ENCODE results near the gene ASB7.

The ASB7 gene

DNA sequence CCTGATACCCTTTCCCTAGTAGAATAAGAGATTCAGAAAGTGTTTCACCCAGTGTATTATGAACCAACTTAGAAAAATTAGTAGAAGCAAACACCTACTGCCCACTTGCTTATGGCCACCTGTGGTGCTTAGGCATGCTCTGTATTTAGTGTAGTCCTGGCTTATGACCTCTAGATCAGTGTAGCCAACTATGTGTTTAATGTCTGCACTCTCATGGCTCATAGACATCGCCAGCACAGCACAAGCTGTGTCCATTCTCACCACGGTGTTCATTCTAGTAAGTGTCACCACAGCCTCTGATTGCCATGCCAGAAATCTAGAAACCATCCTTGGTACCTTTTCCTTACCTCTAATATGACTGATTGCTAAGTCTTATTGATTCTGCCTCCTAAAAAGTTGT lies 14.3 kb downstream of the ASB7 start (continued):
- TF ChIP-seq, protein P1, sequence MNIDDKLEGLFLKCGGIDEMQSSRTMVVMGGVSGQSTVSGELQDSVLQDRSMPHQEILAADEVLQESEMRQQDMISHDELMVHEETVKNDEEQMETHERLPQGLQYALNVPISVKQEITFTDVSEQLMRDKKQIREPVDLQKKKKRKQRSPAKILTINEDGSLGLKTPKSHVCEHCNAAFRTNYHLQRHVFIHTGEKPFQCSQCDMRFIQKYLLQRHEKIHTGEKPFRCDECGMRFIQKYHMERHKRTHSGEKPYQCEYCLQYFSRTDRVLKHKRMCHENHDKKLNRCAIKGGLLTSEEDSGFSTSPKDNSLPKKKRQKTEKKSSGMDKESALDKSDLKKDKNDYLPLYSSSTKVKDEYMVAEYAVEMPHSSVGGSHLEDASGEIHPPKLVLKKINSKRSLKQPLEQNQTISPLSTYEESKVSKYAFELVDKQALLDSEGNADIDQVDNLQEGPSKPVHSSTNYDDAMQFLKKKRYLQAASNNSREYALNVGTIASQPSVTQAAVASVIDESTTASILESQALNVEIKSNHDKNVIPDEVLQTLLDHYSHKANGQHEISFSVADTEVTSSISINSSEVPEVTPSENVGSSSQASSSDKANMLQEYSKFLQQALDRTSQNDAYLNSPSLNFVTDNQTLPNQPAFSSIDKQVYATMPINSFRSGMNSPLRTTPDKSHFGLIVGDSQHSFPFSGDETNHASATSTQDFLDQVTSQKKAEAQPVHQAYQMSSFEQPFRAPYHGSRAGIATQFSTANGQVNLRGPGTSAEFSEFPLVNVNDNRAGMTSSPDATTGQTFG (tag by site-specific recombination; IDR thresholded peaks at IDR 0.05; ENCODE audit: borderline replicate concordance), result no peak
- TF ChIP-seq MYNN (tag by site-specific recombination; IDR thresholded peaks at IDR 0.05; ENCODE audit: borderline replicate concordance), result no peak
- TF ChIP-seq ZNF423 (tag by site-specific recombination; IDR thresholded peaks at IDR 0.05), result no peak
- TF ChIP-seq, protein P2, sequence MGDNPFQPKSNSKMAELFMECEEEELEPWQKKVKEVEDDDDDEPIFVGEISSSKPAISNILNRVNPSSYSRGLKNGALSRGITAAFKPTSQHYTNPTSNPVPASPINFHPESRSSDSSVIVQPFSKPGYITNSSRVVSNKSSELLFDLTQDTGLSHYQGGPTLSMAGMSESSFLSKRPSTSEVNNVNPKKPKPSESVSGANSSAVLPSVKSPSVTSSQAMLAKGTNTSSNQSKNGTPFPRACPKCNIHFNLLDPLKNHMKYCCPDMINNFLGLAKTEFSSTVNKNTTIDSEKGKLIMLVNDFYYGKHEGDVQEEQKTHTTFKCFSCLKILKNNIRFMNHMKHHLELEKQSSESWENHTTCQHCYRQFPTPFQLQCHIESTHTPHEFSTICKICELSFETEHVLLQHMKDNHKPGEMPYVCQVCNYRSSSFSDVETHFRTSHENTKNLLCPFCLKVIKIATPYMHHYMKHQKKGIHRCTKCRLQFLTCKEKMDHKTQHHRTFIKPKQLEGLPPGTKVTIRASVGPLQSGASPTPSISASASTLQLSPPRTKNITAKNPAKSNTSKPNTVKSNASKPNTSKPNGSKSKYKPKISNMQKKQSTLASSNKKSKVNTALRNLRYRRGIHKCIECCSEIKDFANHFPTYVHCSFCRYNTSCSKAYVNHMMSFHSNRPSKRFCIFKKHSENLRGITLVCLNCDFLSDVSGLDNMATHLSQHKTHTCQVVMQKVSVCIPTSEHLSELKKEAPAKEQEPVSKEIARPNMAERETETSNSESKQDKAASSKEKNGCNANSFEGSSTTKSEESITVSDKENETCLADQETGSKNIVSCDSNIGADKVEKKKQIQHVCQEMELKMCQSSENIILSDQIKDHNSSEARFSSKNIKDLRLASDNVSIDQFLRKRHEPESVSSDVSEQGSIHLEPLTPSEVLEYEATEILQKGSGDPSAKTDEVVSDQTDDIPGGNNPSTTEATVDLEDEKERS (tag by site-specific recombination; IDR thresholded peaks at IDR 0.05), result no peak
- TF ChIP-seq ZNF785 (tag by site-specific recombination; IDR thresholded peaks at IDR 0.05), result no peak
- TF ChIP-seq ZNF266 (tag by site-specific recombination; IDR thresholded peaks at IDR 0.05; ENCODE audit: low read depth), result no peak

DNA sequence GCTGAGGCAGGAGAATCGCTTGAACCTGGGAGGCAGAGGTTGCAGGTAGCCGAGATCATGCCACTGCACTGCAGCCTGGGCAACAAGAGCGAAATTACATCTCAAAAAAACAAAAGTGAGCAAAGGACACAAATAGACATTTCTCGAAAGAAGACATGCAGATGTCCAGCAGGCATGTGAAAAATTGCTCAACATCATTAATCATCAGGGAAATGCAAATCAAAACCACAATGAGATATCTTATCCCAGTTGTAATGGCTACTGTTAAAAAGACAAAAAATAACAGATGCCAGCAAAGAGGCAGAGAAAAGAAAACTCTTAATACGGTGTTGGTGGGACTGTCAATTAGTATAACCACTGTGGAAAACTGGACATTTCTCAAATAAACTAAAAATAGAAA lies 20.9 kb downstream of the ASB7 start:
- H3K27ac ChIP-seq (ENCODE audit: extremely low read depth, low read depth, low read length), result no peak overlapping the region
- CTCF ChIA-PET, result interaction anchor here (2.6 to 2.7 kb wide), 2 partner anchors 250 to 384 kb away, joined by 12 to 35 read pairs; no protein-coding TSS in a partner anchor
- TF ChIP-seq ZNF621 (tag by site-specific recombination; IDR thresholded peaks at IDR 0.05), result no peak
- TF ChIP-seq FEZF1 (tag by site-specific recombination; IDR thresholded peaks at IDR 0.05), result no peak
- no peak for TF ChIP-seq ZFP37 (tag by site-specific recombination; IDR thresholded peaks at IDR 0.05)
- TF ChIP-seq BCL11B (tag by site-specific recombination; IDR thresholded peaks at IDR 0.05; ENCODE audit: low read depth), result no peak
- TF ChIP-seq KLF9 (tag by site-specific recombination; IDR thresholded peaks at IDR 0.05; ENCODE audit: low read depth), result no peak
- TF ChIP-seq ZNF324 (tag by site-specific recombination; IDR thresholded peaks at IDR 0.05), result no peak
- no peak for TF ChIP-seq SP2 (tag by site-specific recombination; IDR thresholded peaks at IDR 0.05)
- TF ChIP-seq ZNF843 (tag by site-specific recombination; IDR thresholded peaks at IDR 0.05), result no peak
- no peak for TF ChIP-seq ZBTB8A (tag by site-specific recombination; IDR thresholded peaks at IDR 0.05)
- TF ChIP-seq, protein P3, sequence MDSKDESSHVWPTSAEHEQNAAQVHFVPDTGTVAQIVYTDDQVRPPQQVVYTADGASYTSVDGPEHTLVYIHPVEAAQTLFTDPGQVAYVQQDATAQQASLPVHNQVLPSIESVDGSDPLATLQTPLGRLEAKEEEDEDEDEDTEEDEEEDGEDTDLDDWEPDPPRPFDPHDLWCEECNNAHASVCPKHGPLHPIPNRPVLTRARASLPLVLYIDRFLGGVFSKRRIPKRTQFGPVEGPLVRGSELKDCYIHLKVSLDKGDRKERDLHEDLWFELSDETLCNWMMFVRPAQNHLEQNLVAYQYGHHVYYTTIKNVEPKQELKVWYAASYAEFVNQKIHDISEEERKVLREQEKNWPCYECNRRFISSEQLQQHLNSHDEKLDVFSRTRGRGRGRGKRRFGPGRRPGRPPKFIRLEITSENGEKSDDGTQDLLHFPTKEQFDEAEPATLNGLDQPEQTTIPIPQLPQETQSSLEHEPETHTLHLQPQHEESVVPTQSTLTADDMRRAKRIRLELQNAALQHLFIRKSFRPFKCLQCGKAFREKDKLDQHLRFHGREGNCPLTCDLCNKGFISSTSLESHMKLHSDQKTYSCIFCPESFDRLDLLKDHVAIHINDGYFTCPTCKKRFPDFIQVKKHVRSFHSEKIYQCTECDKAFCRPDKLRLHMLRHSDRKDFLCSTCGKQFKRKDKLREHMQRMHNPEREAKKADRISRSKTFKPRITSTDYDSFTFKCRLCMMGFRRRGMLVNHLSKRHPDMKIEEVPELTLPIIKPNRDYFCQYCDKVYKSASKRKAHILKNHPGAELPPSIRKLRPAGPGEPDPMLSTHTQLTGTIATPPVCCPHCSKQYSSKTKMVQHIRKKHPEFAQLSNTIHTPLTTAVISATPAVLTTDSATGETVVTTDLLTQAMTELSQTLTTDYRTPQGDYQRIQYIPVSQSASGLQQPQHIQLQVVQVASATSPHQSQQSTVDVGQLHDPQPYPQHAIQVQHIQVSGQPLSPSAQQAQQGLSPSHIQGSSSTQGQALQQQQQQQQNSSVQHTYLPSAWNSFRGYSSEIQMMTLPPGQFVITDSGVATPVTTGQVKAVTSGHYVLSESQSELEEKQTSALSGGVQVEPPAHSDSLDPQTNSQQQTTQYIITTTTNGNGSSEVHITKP (tag by site-specific recombination; IDR thresholded peaks at IDR 0.05), result no peak
- no peak for TF ChIP-seq ZNF544 (tag by site-specific recombination; IDR thresholded peaks at IDR 0.05)
- TF ChIP-seq ZNF664 (tag by site-specific recombination; IDR thresholded peaks at IDR 0.05), result no peak
- no peak for TF ChIP-seq ZNF391 (tag by site-specific recombination; IDR thresholded peaks at IDR 0.05; ENCODE audit: borderline replicate concordance, low read depth)
- TF ChIP-seq, protein P4, sequence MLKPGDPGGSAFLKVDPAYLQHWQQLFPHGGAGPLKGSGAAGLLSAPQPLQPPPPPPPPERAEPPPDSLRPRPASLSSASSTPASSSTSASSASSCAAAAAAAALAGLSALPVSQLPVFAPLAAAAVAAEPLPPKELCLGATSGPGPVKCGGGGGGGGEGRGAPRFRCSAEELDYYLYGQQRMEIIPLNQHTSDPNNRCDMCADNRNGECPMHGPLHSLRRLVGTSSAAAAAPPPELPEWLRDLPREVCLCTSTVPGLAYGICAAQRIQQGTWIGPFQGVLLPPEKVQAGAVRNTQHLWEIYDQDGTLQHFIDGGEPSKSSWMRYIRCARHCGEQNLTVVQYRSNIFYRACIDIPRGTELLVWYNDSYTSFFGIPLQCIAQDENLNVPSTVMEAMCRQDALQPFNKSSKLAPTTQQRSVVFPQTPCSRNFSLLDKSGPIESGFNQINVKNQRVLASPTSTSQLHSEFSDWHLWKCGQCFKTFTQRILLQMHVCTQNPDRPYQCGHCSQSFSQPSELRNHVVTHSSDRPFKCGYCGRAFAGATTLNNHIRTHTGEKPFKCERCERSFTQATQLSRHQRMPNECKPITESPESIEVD (tag by site-specific recombination; IDR thresholded peaks at IDR 0.05), result no peak
- TF ChIP-seq, protein P5, sequence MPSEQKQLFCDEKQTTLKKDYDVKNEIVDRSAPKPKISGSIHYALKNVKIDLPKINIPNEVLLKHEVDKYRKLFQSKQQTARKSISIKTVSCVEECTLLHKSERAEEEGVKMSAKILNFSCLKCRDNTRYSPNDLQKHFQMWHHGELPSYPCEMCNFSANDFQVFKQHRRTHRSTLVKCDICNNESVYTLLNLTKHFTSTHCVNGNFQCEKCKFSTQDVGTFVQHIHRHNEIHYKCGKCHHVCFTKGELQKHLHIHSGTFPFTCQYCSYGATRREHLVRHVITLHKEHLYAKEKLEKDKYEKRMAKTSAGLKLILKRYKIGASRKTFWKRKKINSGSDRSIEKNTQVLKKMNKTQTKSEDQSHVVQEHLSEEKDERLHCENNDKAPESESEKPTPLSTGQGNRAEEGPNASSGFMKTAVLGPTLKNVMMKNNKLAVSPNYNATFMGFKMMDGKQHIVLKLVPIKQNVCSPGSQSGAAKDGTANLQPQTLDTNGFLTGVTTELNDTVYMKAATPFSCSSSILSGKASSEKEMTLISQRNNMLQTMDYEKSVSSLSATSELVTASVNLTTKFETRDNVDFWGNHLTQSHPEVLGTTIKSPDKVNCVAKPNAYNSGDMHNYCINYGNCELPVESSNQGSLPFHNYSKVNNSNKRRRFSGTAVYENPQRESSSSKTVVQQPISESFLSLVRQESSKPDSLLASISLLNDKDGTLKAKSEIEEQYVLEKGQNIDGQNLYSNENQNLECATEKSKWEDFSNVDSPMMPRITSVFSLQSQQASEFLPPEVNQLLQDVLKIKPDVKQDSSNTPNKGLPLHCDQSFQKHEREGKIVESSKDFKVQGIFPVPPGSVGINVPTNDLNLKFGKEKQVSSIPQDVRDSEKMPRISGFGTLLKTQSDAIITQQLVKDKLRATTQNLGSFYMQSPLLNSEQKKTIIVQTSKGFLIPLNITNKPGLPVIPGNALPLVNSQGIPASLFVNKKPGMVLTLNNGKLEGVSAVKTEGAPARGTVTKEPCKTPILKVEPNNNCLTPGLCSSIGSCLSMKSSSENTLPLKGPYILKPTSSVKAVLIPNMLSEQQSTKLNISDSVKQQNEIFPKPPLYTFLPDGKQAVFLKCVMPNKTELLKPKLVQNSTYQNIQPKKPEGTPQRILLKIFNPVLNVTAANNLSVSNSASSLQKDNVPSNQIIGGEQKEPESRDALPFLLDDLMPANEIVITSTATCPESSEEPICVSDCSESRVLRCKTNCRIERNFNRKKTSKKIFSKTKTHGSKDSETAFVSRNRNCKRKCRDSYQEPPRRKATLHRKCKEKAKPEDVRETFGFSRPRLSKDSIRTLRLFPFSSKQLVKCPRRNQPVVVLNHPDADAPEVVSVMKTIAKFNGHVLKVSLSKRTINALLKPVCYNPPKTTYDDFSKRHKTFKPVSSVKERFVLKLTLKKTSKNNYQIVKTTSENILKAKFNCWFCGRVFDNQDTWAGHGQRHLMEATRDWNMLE (tag by site-specific recombination; conservative IDR thresholded peaks at IDR 0.05; ENCODE audit: low read depth), result no peak

More for the DNA sequence above, 20.9 kb downstream of the ASB7 start:
- H3K4me1 ChIP-seq (ENCODE audit: control insufficient read depth, insufficient read depth, low read length), result no peaks in the 10 kb centered on the region
- no peak overlapping the region for H3K4me3 ChIP-seq (ENCODE audit: low read depth, low read length)
- H3K9me3 ChIP-seq (ENCODE audit: control insufficient read depth, insufficient read depth, low read depth, low read length), result no peaks in the 10 kb centered on the region
- POLR2A ChIA-PET, result no interaction called here
- peaks cover 12 to 16% of the 10 kb centered on the region in 2 experiments for H3K36me3 ChIP-seq (ENCODE audit: control insufficient read depth in 2 of 2, insufficient read depth in 1 of 2, low read length in 2 of 2)

Measured in HEK293 (cell line).